ENCODE data around the gene EPO. TPM values are rescaled to one million over a fixed set of nuclear protein-coding genes. Genes with fewer than 3 reads are reported as not detected.
A peak's percentile ranks its signal among the peaks of the same experiment; 100 is the strongest.
"Not testable (repeated sequence)": the region's sequence is repeated elsewhere in the genome, so short reads cannot be mapped to it uniquely, and the experiment has no call there.

Gene EPO
- polyA plus RNA-seq, 1 donor (not counting 4 experiments of a cell fraction or from before 2014, with no cell fraction given), result 0.35 TPM

DNA sequence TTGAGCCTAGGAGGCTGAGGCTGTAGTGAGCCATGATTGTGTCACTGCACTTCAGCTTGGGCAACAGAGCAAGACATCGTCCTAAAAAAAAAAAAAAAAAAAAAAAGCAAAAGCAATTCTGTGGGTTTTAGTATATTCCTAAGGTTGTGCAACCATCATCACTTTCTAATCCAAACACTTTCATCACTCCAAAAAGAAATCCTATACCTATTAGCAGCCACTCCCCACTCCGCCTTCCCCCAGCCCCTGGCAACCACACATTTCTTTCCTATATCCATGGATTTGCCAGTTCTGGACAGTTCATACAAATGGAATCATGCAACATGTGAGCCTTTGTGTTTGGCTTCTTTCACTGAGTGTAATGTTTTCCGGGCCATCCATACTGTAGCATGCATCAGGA, 33.5 kb downstream of the EPO start:
- Histone ChIP-seq H3K27ac (ENCODE audit: control insufficient read depth, insufficient read depth, low read length) (no peak overlapping the region), H3K4me3 (ENCODE audit: control insufficient read depth in 2 of 3, extremely low read depth in 1 of 3, insufficient read depth in 2 of 3, low read depth in 1 of 3, low read length in 3 of 3) (no peak overlapping the region), H3K9me3 (ENCODE audit: control insufficient read depth, low read depth, low read length) (no peaks in the 10 kb centered on the region), H3K4me1 (ENCODE audit: control insufficient read depth, extremely low read depth, insufficient read depth, low read length) (no peaks in the 10 kb centered on the region), H2AFZ (ENCODE audit: control insufficient read depth, low read length) (no peak overlapping the region), H3K4me2 (ENCODE audit: control insufficient read depth, extremely low read depth, insufficient read depth, low read depth, low read length) (no peak overlapping the region), H3K9me1 (ENCODE audit: control insufficient read depth, extremely low read depth, insufficient read depth, low read length) (no peaks in the 10 kb centered on the region), H3K9ac (ENCODE audit: control insufficient read depth, extremely low read depth, insufficient read depth, low read length) (no peak overlapping the region), H3K27me3 (ENCODE audit: control insufficient read depth, extremely low read depth, insufficient read depth, low read length) (peaks cover 23% of the 10 kb centered on the region), H3K36me3 (ENCODE audit: control insufficient read depth in 2 of 2, extremely low read depth in 1 of 2, insufficient read depth in 2 of 2, low read length in 2 of 2) (no peaks in the 10 kb centered on the region), H3K79me2 (ENCODE audit: control insufficient read depth, insufficient read depth, low read length) (no peaks in the 10 kb centered on the region), H4K20me1 (ENCODE audit: control insufficient read depth, extremely low read depth, insufficient read depth, low read length) (no peaks in the 10 kb centered on the region)
- dilution Hi-C loops (cut with MboI; ENCODE audit: extremely low pct_ligation_motif_present, low sequenced_read_pairs), result no loop called here
- no peak for DNase-seq (ENCODE audit: low read depth, low spot score)
- no peak for TF ChIP-seq CTCF (optimal IDR thresholded peaks at IDR 0.05 in 1 of 3, IDR thresholded peaks at IDR 0.05 in 1 of 3, conservative IDR thresholded peaks at IDR 0.05 in 1 of 3; ENCODE audit: extremely low read depth in 1 of 3, insufficient read depth in 2 of 3, low read length in 3 of 3)
- TF ChIP-seq EZH2 (IDR thresholded peaks at IDR 0.05; ENCODE audit: low read length), result no peak
- FAIRE-seq, result no peak

DNA sequence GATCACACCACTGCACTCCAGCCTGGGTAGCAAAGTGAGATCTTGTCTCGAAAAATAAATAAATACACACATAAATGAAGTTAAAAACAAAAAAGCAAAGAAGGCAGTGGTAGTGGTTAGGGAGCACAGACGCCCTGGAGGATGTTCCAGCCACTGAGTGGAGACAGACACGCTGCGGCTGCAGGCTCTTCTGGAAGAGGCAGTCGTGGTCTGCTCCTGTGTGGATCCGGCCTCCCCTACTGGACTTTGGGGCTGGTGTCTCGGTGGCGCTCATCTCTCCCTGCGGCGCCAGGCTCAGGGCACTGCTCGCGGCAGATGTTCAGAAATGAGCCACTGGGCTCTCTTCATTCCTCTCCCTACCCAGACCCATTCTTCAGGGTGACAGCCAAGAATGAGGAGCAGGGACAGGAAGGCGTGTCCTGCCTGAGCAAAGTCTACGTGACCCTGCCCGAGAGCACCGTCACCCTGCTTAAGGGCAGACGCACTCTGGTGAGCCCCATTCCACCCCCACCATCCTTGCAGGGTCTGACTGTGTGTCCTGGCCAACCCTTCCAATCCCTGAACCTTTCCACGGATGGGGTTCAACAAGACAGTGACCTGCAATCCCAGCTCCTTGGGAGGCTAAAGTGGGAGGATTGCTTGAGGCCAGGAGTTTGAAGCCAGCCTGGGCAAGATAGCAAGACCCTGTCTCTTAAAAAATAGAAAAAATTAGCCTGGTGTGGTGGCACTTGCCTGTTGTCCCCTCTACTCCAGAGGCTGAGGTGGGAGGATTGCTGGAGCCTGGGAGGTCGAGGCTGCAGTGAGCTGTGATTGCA, 39.3 kb downstream of the EPO start:
- Histone ChIP-seq H3K36me3 (ENCODE audit: control insufficient read depth in 2 of 2, extremely low read depth in 1 of 2, insufficient read depth in 2 of 2, low read length in 2 of 2) (no peaks in the 10 kb centered on the region), H3K4me1 (ENCODE audit: control insufficient read depth, extremely low read depth, insufficient read depth, low read length) (peaks cover 19% of the 10 kb centered on the region), H3K79me2 (ENCODE audit: control insufficient read depth, insufficient read depth, low read length) (no peaks in the 10 kb centered on the region), H3K27me3 (ENCODE audit: control insufficient read depth, extremely low read depth, insufficient read depth, low read length) (no peaks in the 10 kb centered on the region), H3K9me1 (ENCODE audit: control insufficient read depth, extremely low read depth, insufficient read depth, low read length) (no peaks in the 10 kb centered on the region), H3K9ac (ENCODE audit: control insufficient read depth, extremely low read depth, insufficient read depth, low read length) (no peak overlapping the region), H3K27ac (ENCODE audit: control insufficient read depth, insufficient read depth, low read length) (no peak overlapping the region), H3K9me3 (ENCODE audit: control insufficient read depth, low read depth, low read length) (no peaks in the 10 kb centered on the region), H2AFZ (ENCODE audit: control insufficient read depth, low read length) (no peak overlapping the region), H4K20me1 (ENCODE audit: control insufficient read depth, extremely low read depth, insufficient read depth, low read length) (no peaks in the 10 kb centered on the region), H3K4me3 (ENCODE audit: control insufficient read depth in 2 of 3, extremely low read depth in 1 of 3, insufficient read depth in 2 of 3, low read depth in 1 of 3, low read length in 3 of 3) (no peak overlapping the region), H3K4me2 (ENCODE audit: control insufficient read depth, extremely low read depth, insufficient read depth, low read depth, low read length) (no peak overlapping the region)
- TF ChIP-seq EZH2 (IDR thresholded peaks at IDR 0.05; ENCODE audit: low read length), result no peak
- no peak for TF ChIP-seq CTCF (optimal IDR thresholded peaks at IDR 0.05 in 1 of 3, IDR thresholded peaks at IDR 0.05 in 1 of 3, conservative IDR thresholded peaks at IDR 0.05 in 1 of 3; ENCODE audit: extremely low read depth in 1 of 3, insufficient read depth in 2 of 3, low read length in 3 of 3)
- no peak for FAIRE-seq
- no peak for DNase-seq (ENCODE audit: low read depth, low spot score)
- dilution Hi-C loops (cut with MboI; ENCODE audit: extremely low pct_ligation_motif_present, low sequenced_read_pairs), result no loop called here

DNA sequence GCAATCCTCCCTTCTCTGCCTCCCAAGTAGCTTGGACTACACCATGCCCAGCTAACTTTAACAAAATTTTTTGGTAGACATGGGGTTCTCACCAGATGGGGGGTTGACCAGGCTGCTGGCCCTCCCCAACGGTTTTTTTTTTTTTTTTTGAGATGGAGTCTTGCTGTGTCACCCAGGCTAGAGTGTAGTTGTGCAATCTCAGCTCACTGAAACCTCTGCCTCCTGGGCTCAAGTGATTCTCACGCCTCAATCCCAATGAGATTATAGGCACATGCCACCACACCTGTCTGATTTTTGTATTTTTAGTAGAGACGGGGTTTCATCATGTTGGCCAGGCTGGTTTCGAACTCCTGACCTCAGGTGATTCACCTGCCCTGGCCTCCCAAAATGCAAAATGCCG, 42.6 kb downstream of the EPO start:
- peak overlapping the region; percentile 60 for H3K9ac ChIP-seq (ENCODE audit: control insufficient read depth, extremely low read depth, insufficient read depth, low read length)
- H4K20me1 ChIP-seq (ENCODE audit: control insufficient read depth, extremely low read depth, insufficient read depth, low read length); H3K79me2 ChIP-seq (ENCODE audit: control insufficient read depth, insufficient read depth, low read length); FAIRE-seq; H3K36me3 ChIP-seq (ENCODE audit: control insufficient read depth in 2 of 2, extremely low read depth in 1 of 2, insufficient read depth in 2 of 2, low read length in 2 of 2); H3K4me3 ChIP-seq (ENCODE audit: control insufficient read depth in 2 of 3, extremely low read depth in 1 of 3, insufficient read depth in 2 of 3, low read depth in 1 of 3, low read length in 3 of 3); DNase-seq (ENCODE audit: low read depth, low spot score); H3K9me1 ChIP-seq (ENCODE audit: control insufficient read depth, extremely low read depth, insufficient read depth, low read length); H3K9me3 ChIP-seq (ENCODE audit: control insufficient read depth, low read depth, low read length); dilution Hi-C loops (cut with MboI; ENCODE audit: extremely low pct_ligation_motif_present, low sequenced_read_pairs); H3K27me3 ChIP-seq (ENCODE audit: control insufficient read depth, extremely low read depth, insufficient read depth, low read length); H2AFZ ChIP-seq (ENCODE audit: control insufficient read depth, low read length): not testable (repeated sequence)
- peak overlapping the region; percentile 73 for H3K27ac ChIP-seq (ENCODE audit: control insufficient read depth, insufficient read depth, low read length)
- H3K4me1 ChIP-seq (ENCODE audit: control insufficient read depth, extremely low read depth, insufficient read depth, low read length), result peaks cover 27% of the 10 kb centered on the region
- H3K4me2 ChIP-seq (ENCODE audit: control insufficient read depth, extremely low read depth, insufficient read depth, low read depth, low read length), result peak overlapping the region; percentile 27
